ENCODE measurements around the gene RSPH1.

DNA sequence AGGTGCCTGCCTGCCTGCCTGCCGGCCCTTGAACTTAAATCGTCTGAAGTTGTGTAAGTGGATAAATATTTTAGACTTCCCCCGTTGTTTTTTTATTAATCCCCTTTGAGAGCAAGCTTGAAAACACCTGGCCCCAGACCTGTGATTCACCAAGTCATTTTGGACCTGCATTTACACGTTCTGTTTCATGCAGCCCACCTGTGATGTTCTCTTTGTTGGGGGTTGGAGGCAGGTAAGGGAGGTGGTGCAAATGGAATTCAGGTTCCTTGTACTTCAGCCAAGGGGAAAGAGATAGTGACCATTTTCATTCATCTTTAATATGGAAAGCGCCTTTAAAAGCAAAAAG is 18.8 kb upstream of the RSPH1 start:
- no peak for TF ChIP-seq POLR2A (IDR thresholded peaks at IDR 0.05; ENCODE audit: borderline replicate concordance, extremely low read depth, insufficient read depth, insufficient read length)
- TF ChIP-seq, protein P1, sequence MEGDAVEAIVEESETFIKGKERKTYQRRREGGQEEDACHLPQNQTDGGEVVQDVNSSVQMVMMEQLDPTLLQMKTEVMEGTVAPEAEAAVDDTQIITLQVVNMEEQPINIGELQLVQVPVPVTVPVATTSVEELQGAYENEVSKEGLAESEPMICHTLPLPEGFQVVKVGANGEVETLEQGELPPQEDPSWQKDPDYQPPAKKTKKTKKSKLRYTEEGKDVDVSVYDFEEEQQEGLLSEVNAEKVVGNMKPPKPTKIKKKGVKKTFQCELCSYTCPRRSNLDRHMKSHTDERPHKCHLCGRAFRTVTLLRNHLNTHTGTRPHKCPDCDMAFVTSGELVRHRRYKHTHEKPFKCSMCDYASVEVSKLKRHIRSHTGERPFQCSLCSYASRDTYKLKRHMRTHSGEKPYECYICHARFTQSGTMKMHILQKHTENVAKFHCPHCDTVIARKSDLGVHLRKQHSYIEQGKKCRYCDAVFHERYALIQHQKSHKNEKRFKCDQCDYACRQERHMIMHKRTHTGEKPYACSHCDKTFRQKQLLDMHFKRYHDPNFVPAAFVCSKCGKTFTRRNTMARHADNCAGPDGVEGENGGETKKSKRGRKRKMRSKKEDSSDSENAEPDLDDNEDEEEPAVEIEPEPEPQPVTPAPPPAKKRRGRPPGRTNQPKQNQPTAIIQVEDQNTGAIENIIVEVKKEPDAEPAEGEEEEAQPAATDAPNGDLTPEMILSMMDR (IDR thresholded peaks at IDR 0.05 in 2 of 3, conservative IDR thresholded peaks at IDR 0.05 in 1 of 3; ENCODE audit: borderline replicate concordance in 1 of 3, insufficient read depth in 1 of 3, low read depth in 2 of 3, low read length in 2 of 3): no peak
- no peak for TF ChIP-seq EZH2phosphoT487 (IDR thresholded peaks at IDR 0.05; ENCODE audit: borderline replicate concordance)
- TF ChIP-seq POLR2AphosphoS5 (IDR thresholded peaks at IDR 0.05; ENCODE audit: low read depth, low read length): no peak
- no peak for TF ChIP-seq TCF7L2 (IDR thresholded peaks at IDR 0.05; ENCODE audit: borderline replicate concordance, extremely low read depth, insufficient read depth, insufficient read length)
- TF ChIP-seq ZFX (IDR thresholded peaks at IDR 0.05): no peak
